ENCODE data around the gene MAD1L1.

DNA sequence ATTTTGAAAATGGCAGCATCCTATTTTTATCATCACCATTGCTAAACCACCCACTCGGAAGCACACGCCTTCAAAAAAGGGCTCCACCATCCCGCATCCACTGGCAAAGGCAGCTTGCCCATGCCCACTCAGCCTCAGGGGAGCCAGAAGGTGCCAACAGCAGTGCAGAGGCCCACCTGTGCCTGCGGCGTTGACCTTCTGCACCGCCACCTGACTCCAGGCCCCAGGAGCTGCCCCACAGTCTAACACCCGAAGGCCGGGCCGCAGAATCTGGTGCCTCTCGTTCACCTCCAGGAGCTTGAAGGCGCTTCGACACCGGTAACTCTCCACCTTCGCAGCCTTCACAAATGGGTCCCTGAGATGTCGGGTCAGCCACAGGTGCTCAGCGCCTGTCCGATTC, 6.5 kb upstream of the MAD1L1 start:
- TF ChIP-seq SMC3 (IDR thresholded peaks at IDR 0.05; ENCODE audit: low read depth, low read length): no peak
- no peak for TF ChIP-seq NFE2L2 (IDR thresholded peaks at IDR 0.05; ENCODE audit: low read depth, low read length)
- no peak for TF ChIP-seq CTCF (conservative IDR thresholded peaks at IDR 0.05; ENCODE audit: low read depth, low read length)
- no peak for TF ChIP-seq POLR2A (IDR thresholded peaks at IDR 0.05; ENCODE audit: low read depth, low read length)
- no peak for TF ChIP-seq CEBPB (IDR thresholded peaks at IDR 0.05; ENCODE audit: low read depth, low read length)
